ENCODE results near the gene TMCC2.

The TMCC2 gene

GRCh38 chr1:205241366-205242030 is 13.8 kb downstream of the TMCC2 start:
- DNase-seq = no peak

GRCh38 chr1:205243350-205244191 is 15.8 kb downstream of the TMCC2 start:
- no peak for DNase-seq

GRCh38 chr1:205244384-205244783 is 16.6 kb downstream of the TMCC2 start:
- no peak for DNase-seq

- DNase-seq = no peak
Measured at GRCh38 chr1:205245096-205245495, 17.4 kb downstream of the TMCC2 start.

GRCh38 chr1:205246351-205247119 is 18.8 kb downstream of the TMCC2 start:
- no peak for DNase-seq

- no peak for DNase-seq
Measured at GRCh38 chr1:205247130-205247921, 19.6 kb downstream of the TMCC2 start.

- DNase-seq = no peak
Measured at GRCh38 chr1:205248793-205249601, 21.3 kb downstream of the TMCC2 start.

- DNase-seq = no peak
Measured at GRCh38 chr1:205249651-205250050, 21.9 kb downstream of the TMCC2 start.

GRCh38 chr1:205250699-205251098 is 23.0 kb downstream of the TMCC2 start:
- no peak for DNase-seq

GRCh38 chr1:205251576-205251975 is 23.8 kb downstream of the TMCC2 start:
- DNase-seq = no peak

GRCh38 chr1:205255941-205256780 is 28.4 kb downstream of the TMCC2 start:
- DNase-seq = peak in 1 of 2 experiments; percentile 42

GRCh38 chr1:205256951-205257625 is 29.3 kb downstream of the TMCC2 start:
- DNase-seq = no peak

- no peak for DNase-seq
Measured at GRCh38 chr1:205257735-205258134, 30.0 kb downstream of the TMCC2 start.

GRCh38 chr1:205258261-205258691 is 30.5 kb downstream of the TMCC2 start:
- no peak for DNase-seq

GRCh38 chr1:205258719-205259118 is 31.0 kb downstream of the TMCC2 start:
- no peak for DNase-seq

- no peak for DNase-seq
Measured at GRCh38 chr1:205259324-205259832, 31.6 kb downstream of the TMCC2 start.

- no peak for DNase-seq
Measured at GRCh38 chr1:205259998-205260397, 32.3 kb downstream of the TMCC2 start.

- no peak for DNase-seq
Measured at GRCh38 chr1:205260948-205261732, 33.4 kb downstream of the TMCC2 start.

Measured in SW 1271 (cell line).